HepG2 (cell line): Measurements from ENCODE around the gene FHIP1B. TPM values are rescaled to one million over a fixed set of nuclear protein-coding genes. Genes with fewer than 3 reads are reported as not detected.

Source experiments
- ATAC-seq: fragments of 200-7000 bp; cut with Tn5 transposase; 3 replicates; pipeline ENCODE4 v1.9.1; 2020; ENCODE audit warnings: mild to moderate bottlenecking, moderate library complexity
- BruUV-seq: library from RNA; stranded (reverse); fragments of 400-500 nt; replicated peaks from 2 replicates; lab custom pipeline; 2021; lab: Mats Ljungman, UMichigan
- CTCF ChIA-PET: fragments of 300-600 bp; formaldehyde crosslinking; extraction: SDS; loops from one replicate; lab custom pipeline; 2021; ENCODE audit warnings: low total read pairs, inconsistent platforms, low intra/inter-chr PET ratio; lab: Yijun Ruan, JAX
- POLR2A ChIA-PET: fragments of 350-600 bp; sonication (Branson Sonifier 250); formaldehyde crosslinking; loops from one replicate; lab custom pipeline; 2020; ENCODE audit warnings: antibody characterized with exemption, inconsistent platforms; lab: Yijun Ruan, JAX
- DNase-seq: peaks from one replicate; pipeline ENCODE4 v3.0.0-alpha.2; 2015; ENCODE audit warnings: low spot score
- FAIRE-seq: peaks from 3 replicates; lab custom pipeline; 2011; peaks lifted over from hg19 to GRCh38; lab: Jason Lieb, UNC
- H2AFZ ChIP-seq: one replicate; pipeline ENCODE4 v1.6.1; 2011; ENCODE audit warnings: low read length, inconsistent platforms
- H3K27ac ChIP-seq: fragments of 300-600 bp; 3 replicates; pipeline ENCODE4 v1.8.0; 2011; ENCODE audit warnings: mixed run types, mild to moderate bottlenecking, mixed read lengths, low read length, inconsistent platforms; ENCODE audit not compliant: insufficient read depth; ENCODE audit errors: extremely low read length
- H3K27me3 ChIP-seq, 2 experiments: fragments of 200-600 bp in 1 of 2; 2 replicates in 1 of 2; 3 replicates in 1 of 2; pipeline versions ENCODE4 v1.6.0 to v1.8.0; 2011; ENCODE audit warnings: low read length in 2 of 2, mild to moderate bottlenecking in 2 of 2, moderate library complexity in 2 of 2, inconsistent platforms in 1 of 2; ENCODE audit not compliant: insufficient read depth in 2 of 2, control insufficient read depth in 1 of 2
- H3K36me3 ChIP-seq, 2 experiments: fragments of 200-600 bp in 1 of 2; replicated peaks in 1 of 2; 2 replicates in 1 of 2; 3 replicates in 1 of 2; pipeline versions ENCODE4 v1.5.1 to v1.8.0; 2011; ENCODE audit warnings: low read length in 2 of 2, inconsistent platforms in 1 of 2; ENCODE audit not compliant: insufficient read depth in 2 of 2, control insufficient read depth in 1 of 2
- H3K4me1 ChIP-seq: 2 replicates; pipeline ENCODE4 v1.5.1; 2012; ENCODE audit warnings: low read length, inconsistent platforms; ENCODE audit not compliant: insufficient read depth
- H3K4me2 ChIP-seq: 2 replicates; pipeline ENCODE4 v1.6.0; 2011; ENCODE audit warnings: low read depth, low read length, inconsistent platforms
- H3K4me3 ChIP-seq, 3 experiments: fragments of 200-600 bp in 1 of 3; sonication (generic), shearing (Covaris generic) in 1 of 3; replicated peaks in 1 of 3; 2 replicates each; pipeline ENCODE4 v1.5.1; 2011 to 2016; ENCODE audit warnings: low read length in 3 of 3, inconsistent platforms in 2 of 3, low read depth in 2 of 3, mild to moderate bottlenecking in 2 of 3, control low read depth in 1 of 3, mixed read lengths in 1 of 3; ENCODE audit not compliant: insufficient read depth in 1 of 3
- H3K79me2 ChIP-seq: one replicate; pipeline ENCODE4 v1.6.1; 2011; ENCODE audit warnings: low read length, inconsistent platforms; ENCODE audit not compliant: insufficient read depth
- H3K9ac ChIP-seq: 2 replicates; pipeline ENCODE4 v1.6.0; 2011; ENCODE audit warnings: mild to moderate bottlenecking, low read depth, low read length, inconsistent platforms; ENCODE audit not compliant: insufficient read depth
- H3K9me3 ChIP-seq: 2 replicates; pipeline ENCODE4 v1.5.1; 2012; ENCODE audit warnings: mild to moderate bottlenecking, low read length
- H4K20me1 ChIP-seq: 2 replicates; pipeline ENCODE4 v1.6.0; 2011; ENCODE audit warnings: inconsistent platforms, mild to moderate bottlenecking, low read length, moderate library complexity; ENCODE audit not compliant: insufficient read depth
- ARNT2 ChIP-seq: sonication (generic); formaldehyde crosslinking; IDR thresholded peaks from 2 replicates; pipeline ENCODE4 v1.8.0; 2022; ENCODE audit warnings: mild to moderate bottlenecking, low read depth, missing genetic modification reagents, moderate library complexity
- CBX5 ChIP-seq: sonication (generic); formaldehyde crosslinking; IDR thresholded peaks from 2 replicates; pipeline ENCODE4 v1.4.0; 2020; ENCODE audit warnings: missing genetic modification reagents, borderline replicate concordance
- CEBPG ChIP-seq: IDR thresholded peaks from 2 replicates; pipeline ENCODE4 v1.6.1; 2016
- CHD2 ChIP-seq: IDR thresholded peaks from 2 replicates; pipeline ENCODE4 v1.6.1; 2011; ENCODE audit warnings: low read depth, low read length, improper control_type of control experiment
- GTF3A ChIP-seq: sonication (generic); formaldehyde crosslinking; conservative IDR thresholded peaks from 2 replicates; pipeline ENCODE4 v1.4.0; 2020; ENCODE audit warnings: mild to moderate bottlenecking, missing genetic modification reagents
- KDM4B ChIP-seq: sonication (generic); formaldehyde crosslinking; IDR thresholded peaks from 2 replicates; pipeline ENCODE4 v1.4.0; 2020; ENCODE audit warnings: missing genetic modification reagents
- PHF8 ChIP-seq: sonication (generic); formaldehyde crosslinking; IDR thresholded peaks from 2 replicates; pipeline ENCODE4 v1.5.0; 2020; ENCODE audit warnings: missing genetic modification reagents
- RXRB ChIP-seq: IDR thresholded peaks from 2 replicates; pipeline ENCODE4 v1.6.1; 2016; ENCODE audit warnings: borderline replicate concordance, missing genetic modification reagents, missing compliant biosample characterization
- TP53 ChIP-seq: sonication (generic); formaldehyde crosslinking; conservative IDR thresholded peaks from 2 replicates; pipeline ENCODE4 v1.4.0; 2020; ENCODE audit warnings: missing genetic modification reagents
- ZNF121 ChIP-seq: sonication (generic); formaldehyde crosslinking; IDR thresholded peaks from 2 replicates; pipeline ENCODE4 v1.5.0; 2020; ENCODE audit warnings: mild to moderate bottlenecking, missing genetic modification reagents
- ZNF333 ChIP-seq: sonication (generic); formaldehyde crosslinking; IDR thresholded peaks from 2 replicates; pipeline ENCODE4 v1.4.0; 2020; ENCODE audit warnings: mild to moderate bottlenecking, missing genetic modification reagents, borderline replicate concordance
- ZNF572 ChIP-seq: sonication (generic); formaldehyde crosslinking; IDR thresholded peaks from 2 replicates; pipeline ENCODE4 v1.5.1; 2020; ENCODE audit warnings: mild to moderate bottlenecking, missing genetic modification reagents
- WGBS: methylation state at CpG from one replicate; pipeline ENCODE4 v1.1.6; 2017; ENCODE audit warnings: low lambda C conversion rate; 5-methylcytosine and 5-hydroxymethylcytosine counted together
- in situ Hi-C: cut with HindIII; loops from 2 replicates; pipeline ENCODE4 v1.10.0; 2017; ENCODE audit warnings: low pct_unique_long_range_greater_than_20kb; ENCODE audit not compliant: extremely low pct_ligation_motif_present
- intact Hi-C: fragments of 100-400 bp; cut with micrococcal nuclease; formaldehyde crosslinking; loops from one replicate; pipeline ENCODE4 v1.10.0; 2022; ENCODE audit not compliant: unreplicated experiment
- polyA plus RNA-seq, 8 experiments: library from polyadenylated mRNA; depleted of rRNA in 3 of 8; stranded (reverse) in 7 of 8; unstranded in 1 of 8; fragments of >200 nt; fragmentation: Illumina TruSeq in 4 of 8; extraction: Trizol in 4 of 8; gene quantifications; 2 replicates each; pipeline versions ENCODE4 v1.2.1 to v1.2.3, GENCODE V29; 2011 to 2016; ENCODE audit warnings: low read depth in 4 of 8, missing spikeins in 1 of 8, mixed read lengths in 1 of 8; ENCODE audit not compliant: insufficient read depth in 1 of 8
- total RNA-seq, 5 experiments: library from RNA; depleted of rRNA; stranded (reverse); fragments of >200 nt; fragmentation: Illumina TruSeq; extraction: Trizol; gene quantifications; 2 replicates each; pipeline ENCODE4 v1.2.3, GENCODE V29; 2016; ENCODE audit warnings: low read depth in 1 of 5
- TF ChIP-seq, protein P1 (sequence below): sonication (generic); formaldehyde crosslinking; IDR thresholded peaks from 2 replicates; pipeline ENCODE4 v1.8.1; 2023; ENCODE audit warnings: mild to moderate bottlenecking, inconsistent platforms, moderate library complexity, missing genetic modification reagents, borderline replicate concordance
- TF ChIP-seq, protein P2 (sequence below): sonication (generic); formaldehyde crosslinking; IDR thresholded peaks from 2 replicates; pipeline ENCODE4 v1.5.0; 2020; ENCODE audit warnings: missing genetic modification reagents, mild to moderate bottlenecking, borderline replicate concordance

The FHIP1B gene
- total and polyA plus RNA-seq, 2 of the 13 experiments (the other 11 are each of a cell fraction or from before 2014, with no cell fraction given), result 14.1 to 18.6 TPM

DNA sequence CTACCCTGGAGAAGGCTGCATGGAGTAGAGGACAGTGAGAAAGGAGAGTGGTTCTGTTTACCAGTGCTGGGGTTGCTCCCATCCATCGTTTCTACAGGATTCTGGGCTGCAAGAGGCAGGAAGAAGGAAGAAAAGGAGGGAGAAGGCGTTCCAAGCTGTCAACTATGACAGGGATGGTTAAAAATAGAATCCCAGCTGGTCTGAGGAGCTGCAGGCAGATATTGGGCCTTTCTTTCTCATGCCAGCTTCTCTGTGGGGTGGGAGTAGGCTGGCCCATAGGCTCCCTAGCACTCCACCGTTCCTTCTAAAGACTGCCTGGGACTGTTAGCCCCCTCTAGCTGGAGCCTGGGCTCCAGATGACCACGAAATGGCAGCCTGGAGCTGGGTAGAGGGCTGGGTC lies 38.8 kb upstream of the FHIP1B start (continued):
- TF ChIP-seq, protein P1, sequence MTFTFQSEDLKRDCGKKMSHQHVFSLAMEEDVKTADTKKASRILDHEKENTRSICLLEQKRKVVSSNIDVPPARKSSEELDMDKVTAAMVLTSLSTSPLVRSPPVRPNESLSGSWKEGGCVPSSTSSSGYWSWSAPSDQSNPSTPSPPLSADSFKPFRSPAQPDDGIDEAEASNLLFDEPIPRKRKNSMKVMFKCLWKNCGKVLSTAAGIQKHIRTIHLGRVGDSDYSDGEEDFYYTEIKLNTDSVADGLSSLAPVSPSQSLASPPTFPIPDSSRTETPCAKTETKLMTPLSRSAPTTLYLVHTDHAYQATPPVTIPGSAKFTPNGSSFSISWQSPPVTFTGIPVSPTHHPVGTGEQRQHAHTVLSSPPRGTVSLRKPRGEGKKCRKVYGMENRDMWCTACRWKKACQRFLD, result no peak
- no peak for TF ChIP-seq KDM4B

DNA sequence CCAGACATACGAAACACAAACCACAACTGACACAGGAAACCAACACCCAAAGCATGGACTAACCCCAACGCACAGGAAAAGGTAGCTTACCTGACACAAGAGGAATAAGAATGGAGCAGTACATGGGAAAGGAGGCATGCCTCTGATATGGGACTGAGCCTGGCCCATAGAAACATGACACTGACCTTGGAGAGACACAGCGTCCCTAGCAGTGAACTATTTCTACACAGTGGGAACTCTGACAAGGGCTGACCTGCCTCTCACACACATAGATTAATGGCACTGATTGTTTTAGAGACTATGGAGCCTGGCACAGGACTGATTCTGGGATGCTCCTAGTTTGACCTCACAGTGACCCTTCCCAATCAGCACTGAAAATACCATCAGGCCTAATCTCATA lies 37.2 kb upstream of the FHIP1B start:
- POLR2A ChIA-PET, result no interaction called here
- 59% methylated on average over 2 of the region's 3 CpGs for whole genome bisulfite sequencing
- no peak overlapping the region for H3K27ac ChIP-seq
- no peaks in the 10 kb centered on the region for H3K79me2 ChIP-seq
- no TSS peak for BruUV-seq
- CTCF ChIA-PET, result no interaction called here
- no peaks in the 10 kb centered on the region for H3K4me1 ChIP-seq
- H3K9ac ChIP-seq, result no peak overlapping the region
- in situ Hi-C loops (no loop called here), intact Hi-C loops (no loop called here)
- H2AFZ ChIP-seq, result no peak overlapping the region
- no peaks in the 10 kb centered on the region for H3K9me3 ChIP-seq
- no peaks in the 10 kb centered on the region; a peak in 3 of 5 replicates for H3K27me3 ChIP-seq
- FAIRE-seq (no peak), DNase-seq (no peak), ATAC-seq (no peak)
- H4K20me1 ChIP-seq, result no peaks in the 10 kb centered on the region
- no peaks in the 10 kb centered on the region for H3K36me3 ChIP-seq
- no peak overlapping the region for H3K4me3 ChIP-seq
- H3K4me2 ChIP-seq, result no peak overlapping the region
- TF ChIP-seq ZNF572 (CRISPR knock-in tag), result no peak
- no peak for TF ChIP-seq CBX5
- TF ChIP-seq, protein P2, sequence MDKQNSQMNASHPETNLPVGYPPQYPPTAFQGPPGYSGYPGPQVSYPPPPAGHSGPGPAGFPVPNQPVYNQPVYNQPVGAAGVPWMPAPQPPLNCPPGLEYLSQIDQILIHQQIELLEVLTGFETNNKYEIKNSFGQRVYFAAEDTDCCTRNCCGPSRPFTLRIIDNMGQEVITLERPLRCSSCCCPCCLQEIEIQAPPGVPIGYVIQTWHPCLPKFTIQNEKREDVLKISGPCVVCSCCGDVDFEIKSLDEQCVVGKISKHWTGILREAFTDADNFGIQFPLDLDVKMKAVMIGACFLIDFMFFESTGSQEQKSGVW (CRISPR knock-in tag), result no peak
- no peak for TF ChIP-seq GTF3A (CRISPR knock-in tag)
- no peak for TF ChIP-seq PHF8
- no peak for TF ChIP-seq ARNT2 (CRISPR knock-in tag)
- TF ChIP-seq CHD2, result no peak
- TF ChIP-seq CEBPG (CRISPR knock-in tag), result no peak
- TF ChIP-seq RXRB (CRISPR knock-in tag), result no peak
- no peak for TF ChIP-seq TP53 (CRISPR knock-in tag)
- no peak for TF ChIP-seq ZNF333
- no peak for TF ChIP-seq ZNF121
